ENCODE measurements around the gene MEGF8.

MEGF8 gene

DNA sequence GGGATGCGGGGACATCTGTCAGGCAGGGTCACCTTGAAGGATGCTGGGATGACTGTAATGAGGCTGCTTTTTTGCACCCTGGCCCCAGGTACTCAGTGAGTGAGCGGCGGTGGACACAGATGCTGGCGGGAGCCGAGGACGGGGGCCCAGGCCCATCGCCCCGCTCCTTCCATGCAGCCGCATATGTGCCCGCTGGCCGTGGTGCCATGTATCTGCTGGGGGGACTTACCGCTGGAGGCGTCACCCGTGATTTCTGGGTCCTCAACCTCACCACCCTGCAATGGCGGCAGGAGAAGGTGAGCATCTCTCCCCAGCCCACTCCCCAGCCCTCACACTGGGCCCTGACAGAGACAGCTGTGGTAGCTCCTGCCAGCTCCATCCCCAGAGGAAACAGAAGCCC, 31.3 kb downstream of the MEGF8 start:
- no peaks in the 10 kb centered on the region for H3K36me3 ChIP-seq (ENCODE audit: insufficient read depth, low read length)
- no peaks in the 10 kb centered on the region for H3K4me1 ChIP-seq (ENCODE audit: insufficient read depth, low read length)
- H3K9me3 ChIP-seq (ENCODE audit: control insufficient read depth, insufficient read depth, low read length), result no peaks in the 10 kb centered on the region
- no peak overlapping the region for H3K9ac ChIP-seq (ENCODE audit: low read depth, low read length)

DNA sequence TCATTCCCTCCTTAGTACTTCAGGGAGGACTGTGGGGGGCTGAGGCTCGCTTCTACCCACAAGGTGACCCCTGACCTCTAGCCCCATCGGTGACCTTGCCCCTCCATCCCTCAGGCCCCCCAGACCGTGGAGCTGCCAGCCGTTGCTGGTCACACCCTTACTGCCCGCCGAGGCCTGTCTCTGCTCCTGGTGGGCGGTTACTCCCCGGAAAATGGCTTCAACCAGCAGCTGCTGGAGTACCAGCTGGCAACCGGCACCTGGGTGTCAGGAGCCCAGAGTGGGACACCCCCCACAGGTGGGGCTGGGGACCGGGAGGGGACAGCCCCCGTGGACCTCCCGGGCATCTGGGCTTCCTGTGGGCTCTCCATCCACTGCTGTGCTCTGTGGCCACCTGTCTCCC, 31.9 kb downstream of the MEGF8 start:
- Histone ChIP-seq H3K36me3 (ENCODE audit: insufficient read depth, low read length) (no peaks in the 10 kb centered on the region), H3K9me3 (ENCODE audit: control insufficient read depth, insufficient read depth, low read length) (no peaks in the 10 kb centered on the region), H3K9ac (ENCODE audit: low read depth, low read length) (no peak overlapping the region), H3K4me1 (ENCODE audit: insufficient read depth, low read length) (no peaks in the 10 kb centered on the region)

DNA sequence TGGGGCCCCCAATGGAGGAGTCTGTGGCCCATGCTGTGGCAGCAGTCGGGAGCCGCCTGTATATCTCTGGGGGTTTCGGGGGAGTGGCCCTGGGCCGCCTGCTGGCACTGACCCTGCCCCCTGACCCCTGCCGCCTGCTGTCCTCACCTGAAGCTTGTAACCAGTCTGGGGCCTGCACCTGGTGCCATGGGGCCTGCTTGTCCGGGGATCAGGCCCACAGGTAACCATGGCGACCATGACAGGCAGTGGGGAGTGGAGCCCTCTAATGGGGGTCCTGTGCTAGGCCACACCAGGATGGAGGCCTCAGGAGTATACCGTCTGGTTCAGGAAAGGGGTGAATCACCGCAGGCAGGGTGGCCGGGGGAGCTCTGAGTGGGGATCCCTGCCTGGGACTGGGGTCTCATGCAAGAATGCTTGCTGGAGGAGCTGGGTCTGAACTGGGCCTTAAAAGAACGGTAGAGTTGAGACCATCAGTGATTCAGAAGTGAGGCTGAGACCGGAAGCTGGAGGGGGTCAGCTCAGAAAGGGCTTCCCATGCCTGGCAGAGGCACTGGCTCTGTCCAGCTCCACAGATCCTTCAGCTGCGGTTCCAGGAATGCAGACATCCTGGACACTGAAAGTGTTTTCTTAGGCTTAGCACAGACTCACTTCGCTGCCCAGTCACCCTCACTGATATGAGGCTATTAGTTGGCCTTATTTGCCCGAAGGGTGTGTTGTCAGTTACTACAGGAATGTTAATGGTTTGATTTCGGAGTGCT, 35.5 kb downstream of the MEGF8 start:
- H3K9me3 ChIP-seq (ENCODE audit: control insufficient read depth, insufficient read depth, low read length), result no peaks in the 10 kb centered on the region
- no peaks in the 10 kb centered on the region for H3K36me3 ChIP-seq (ENCODE audit: insufficient read depth, low read length)
- H3K9ac ChIP-seq (ENCODE audit: low read depth, low read length), result no peak overlapping the region
- H3K4me1 ChIP-seq (ENCODE audit: insufficient read depth, low read length), result no peaks in the 10 kb centered on the region

DNA sequence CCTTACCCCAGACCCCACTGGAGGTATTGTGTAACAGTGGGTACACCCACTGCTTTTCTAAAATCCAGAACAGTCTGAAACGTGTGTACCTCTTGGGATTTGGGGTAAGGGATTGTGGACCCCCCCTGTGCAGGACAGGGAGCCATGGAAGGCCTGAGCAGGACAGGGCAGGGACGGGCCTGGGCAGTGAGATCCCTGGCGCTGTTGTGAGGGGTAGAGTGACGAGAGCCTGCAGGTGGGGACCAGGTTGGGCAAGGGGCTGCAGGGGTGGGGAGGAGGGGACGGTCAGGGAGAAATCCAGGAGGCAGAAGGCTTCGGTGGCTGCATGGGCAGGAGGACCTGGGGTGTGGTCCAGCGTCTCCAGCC, 36.1 kb downstream of the MEGF8 start:
- Histone ChIP-seq H3K36me3 (ENCODE audit: insufficient read depth, low read length) (no peaks in the 10 kb centered on the region), H3K9ac (ENCODE audit: low read depth, low read length) (no peak overlapping the region), H3K4me1 (ENCODE audit: insufficient read depth, low read length) (no peaks in the 10 kb centered on the region), H3K9me3 (ENCODE audit: control insufficient read depth, insufficient read depth, low read length) (no peaks in the 10 kb centered on the region)

DNA sequence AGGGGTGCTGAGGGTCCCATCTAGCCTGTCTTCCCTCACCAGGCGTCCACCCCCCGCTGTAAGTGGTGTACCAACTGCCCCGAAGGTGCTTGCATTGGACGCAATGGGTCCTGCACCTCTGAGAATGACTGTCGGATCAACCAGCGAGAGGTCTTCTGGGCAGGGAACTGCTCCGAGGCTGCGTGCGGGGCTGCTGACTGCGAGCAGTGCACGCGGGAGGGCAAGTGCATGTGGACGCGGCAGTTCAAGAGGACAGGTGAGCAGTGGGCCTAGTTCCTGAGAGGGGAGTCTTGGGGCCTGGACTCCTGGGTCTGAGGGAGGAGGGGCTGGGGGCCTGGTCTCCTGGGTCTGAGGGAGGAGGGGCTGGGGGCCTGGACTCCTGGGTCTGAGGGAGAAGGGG, 36.9 kb downstream of the MEGF8 start:
- no peaks in the 10 kb centered on the region for H3K4me1 ChIP-seq (ENCODE audit: insufficient read depth, low read length)
- H3K36me3 ChIP-seq (ENCODE audit: insufficient read depth, low read length), result peaks cover 3% of the 10 kb centered on the region; the same call in 1 of the 2 replicates

DNA sequence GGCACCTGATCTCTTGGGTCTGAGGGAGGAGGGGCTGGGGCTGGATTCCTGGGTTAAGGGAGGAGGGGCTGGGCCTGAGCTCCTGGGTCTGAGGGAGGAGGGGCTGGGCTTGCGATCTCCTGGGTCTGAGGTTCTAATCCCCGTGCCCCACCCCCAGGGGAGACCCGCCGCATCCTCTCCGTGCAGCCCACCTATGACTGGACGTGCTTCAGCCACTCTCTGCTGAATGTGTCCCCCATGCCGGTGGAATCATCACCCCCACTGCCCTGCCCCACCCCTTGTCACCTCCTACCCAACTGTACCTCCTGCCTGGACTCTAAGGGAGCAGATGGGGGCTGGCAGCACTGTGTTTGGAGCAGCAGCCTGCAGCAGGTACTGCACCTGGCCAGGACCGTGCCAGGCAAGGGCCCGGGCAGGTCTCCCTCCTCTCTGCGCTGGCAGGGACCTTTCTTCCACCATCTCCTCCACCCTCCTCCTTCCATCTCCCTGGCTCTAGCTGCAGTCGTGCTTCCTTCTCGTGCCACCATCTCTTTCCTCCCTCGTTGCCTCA, 37.5 kb downstream of the MEGF8 start:
- Histone ChIP-seq H3K9me3 (ENCODE audit: control insufficient read depth, insufficient read depth, low read length) (no peaks in the 10 kb centered on the region), H3K9ac (ENCODE audit: low read depth, low read length) (no peak overlapping the region), H3K4me1 (ENCODE audit: insufficient read depth, low read length) (no peaks in the 10 kb centered on the region), H3K36me3 (ENCODE audit: insufficient read depth, low read length) (peaks cover 3% of the 10 kb centered on the region; the same call in 1 of the 2 replicates)

More for the DNA sequence above, 36.9 kb downstream of the MEGF8 start:
- no peak overlapping the region for H3K9ac ChIP-seq (ENCODE audit: low read depth, low read length)
- H3K9me3 ChIP-seq (ENCODE audit: control insufficient read depth, insufficient read depth, low read length), result no peaks in the 10 kb centered on the region

DNA sequence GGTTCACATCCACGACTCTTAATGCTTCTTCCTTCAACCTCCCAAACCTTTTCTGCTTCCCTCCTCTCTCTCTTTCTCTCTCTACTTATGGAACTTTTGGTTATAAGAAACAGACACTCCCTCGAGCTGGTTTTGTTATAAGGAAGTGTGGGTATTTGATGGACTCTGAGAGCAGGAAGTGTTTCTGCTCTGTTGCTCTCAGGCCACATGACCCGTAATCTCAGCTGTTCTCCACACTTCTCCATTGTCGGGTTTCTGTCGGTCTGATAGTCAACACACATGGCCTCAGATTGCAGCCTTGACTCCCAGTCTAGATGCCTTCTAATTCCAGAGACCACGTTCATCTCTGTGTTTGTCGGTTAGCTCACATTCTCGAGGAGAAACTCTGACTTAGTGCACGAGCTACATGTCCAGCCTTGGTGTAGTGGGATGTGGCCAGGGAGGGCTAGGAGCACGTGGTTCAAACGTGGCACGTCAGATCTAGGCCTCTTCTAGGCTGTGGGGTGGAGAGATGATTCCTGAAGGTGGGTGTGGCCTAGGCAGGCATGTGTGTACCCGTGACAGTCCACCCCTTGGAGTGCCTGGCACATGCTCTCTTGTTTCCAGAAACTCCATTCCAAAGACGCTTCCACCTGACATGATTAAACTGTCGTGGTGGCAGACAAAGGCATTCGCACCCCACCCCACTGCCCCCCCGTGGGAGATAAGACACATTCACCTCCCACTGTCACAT, 38.3 kb downstream of the MEGF8 start:
- Histone ChIP-seq H3K4me1 (ENCODE audit: insufficient read depth, low read length) (no peaks in the 10 kb centered on the region; the same call in 1 of the 2 replicates), H3K9ac (ENCODE audit: low read depth, low read length) (no peak overlapping the region), H3K36me3 (ENCODE audit: insufficient read depth, low read length) (peaks cover 3% of the 10 kb centered on the region; the same call in 1 of the 2 replicates), H3K9me3 (ENCODE audit: control insufficient read depth, insufficient read depth, low read length) (no peaks in the 10 kb centered on the region)

DNA sequence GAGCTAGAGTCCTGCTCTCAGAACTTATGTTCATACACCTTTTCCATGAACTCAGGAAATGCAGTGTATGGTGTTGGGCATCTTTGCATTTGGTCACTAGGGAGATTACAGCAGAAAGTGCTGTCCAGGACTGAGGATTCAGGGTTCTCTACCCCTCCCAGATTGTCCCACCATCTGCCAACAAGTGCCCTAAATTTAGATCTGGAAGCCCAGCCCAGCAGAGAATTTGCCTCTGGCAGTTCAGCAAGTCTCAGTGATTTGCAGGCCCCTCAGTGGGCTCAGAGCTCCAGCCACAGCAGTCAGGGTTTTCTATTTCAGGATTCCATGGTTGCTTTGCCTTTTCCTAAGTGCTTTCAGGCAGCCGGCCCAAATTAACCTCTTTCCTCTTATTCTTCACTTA, 41.2 kb downstream of the MEGF8 start:
- Histone ChIP-seq H3K36me3 (ENCODE audit: insufficient read depth, low read length) (peaks cover 3% of the 10 kb centered on the region; the same call in 1 of the 2 replicates), H3K9ac (ENCODE audit: low read depth, low read length) (no peak overlapping the region), H3K9me3 (ENCODE audit: control insufficient read depth, insufficient read depth, low read length) (no peaks in the 10 kb centered on the region), H3K4me1 (ENCODE audit: insufficient read depth, low read length) (peaks cover 19% of the 10 kb centered on the region; the same call in 1 of the 2 replicates)

DNA sequence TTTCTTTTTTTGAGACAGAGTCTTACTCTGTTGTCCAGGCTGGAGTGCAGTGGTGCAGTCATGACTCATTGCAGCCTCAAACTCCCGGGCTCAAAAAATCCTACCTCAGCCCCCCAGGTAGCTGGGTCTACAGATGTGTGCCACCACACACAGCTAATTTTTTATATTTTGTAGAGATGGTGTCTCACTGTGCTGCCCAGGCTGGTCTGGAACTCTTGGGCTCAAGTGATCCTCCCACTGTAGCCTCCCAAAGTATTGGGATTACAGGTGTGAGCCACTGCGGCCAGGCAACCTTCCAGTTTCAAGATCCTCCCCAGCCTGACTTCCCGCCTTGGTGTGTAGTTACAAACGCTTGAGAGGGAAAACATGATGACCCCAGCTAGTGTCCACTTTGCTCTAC, 42.5 kb downstream of the MEGF8 start:
- peaks cover 19% of the 10 kb centered on the region; the same call in 1 of the 2 replicates for H3K4me1 ChIP-seq (ENCODE audit: insufficient read depth, low read length)
- H3K9me3 ChIP-seq (ENCODE audit: control insufficient read depth, insufficient read depth, low read length), result no peaks in the 10 kb centered on the region
- no peak overlapping the region for H3K9ac ChIP-seq (ENCODE audit: low read depth, low read length)
- H3K36me3 ChIP-seq (ENCODE audit: insufficient read depth, low read length), result peaks cover 3% of the 10 kb centered on the region; the same call in 1 of the 2 replicates

DNA sequence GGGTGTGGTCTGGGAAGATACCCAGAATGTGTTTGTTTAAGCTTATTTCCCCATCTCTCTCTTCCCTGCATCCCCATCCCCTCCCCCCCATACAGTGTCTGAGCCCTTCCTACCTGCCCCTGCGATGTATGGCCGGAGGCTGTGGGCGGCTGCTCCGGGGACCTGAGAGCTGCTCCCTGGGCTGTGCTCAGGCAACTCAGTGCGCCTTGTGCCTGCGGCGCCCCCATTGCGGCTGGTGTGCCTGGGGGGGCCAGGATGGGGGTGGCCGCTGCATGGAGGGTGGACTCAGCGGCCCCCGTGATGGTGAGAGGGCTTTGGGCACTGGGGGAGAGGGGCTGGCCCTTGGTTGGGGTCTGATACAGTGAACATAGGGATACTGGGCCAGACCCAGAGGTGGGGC, 42.9 kb downstream of the MEGF8 start:
- H3K36me3 ChIP-seq (ENCODE audit: insufficient read depth, low read length), result peaks cover 3% of the 10 kb centered on the region; the same call in 1 of the 2 replicates
- no peak overlapping the region for H3K9ac ChIP-seq (ENCODE audit: low read depth, low read length)
- peaks cover 19% of the 10 kb centered on the region; the same call in 1 of the 2 replicates for H3K4me1 ChIP-seq (ENCODE audit: insufficient read depth, low read length)
- no peaks in the 10 kb centered on the region for H3K9me3 ChIP-seq (ENCODE audit: control insufficient read depth, insufficient read depth, low read length)

DNA sequence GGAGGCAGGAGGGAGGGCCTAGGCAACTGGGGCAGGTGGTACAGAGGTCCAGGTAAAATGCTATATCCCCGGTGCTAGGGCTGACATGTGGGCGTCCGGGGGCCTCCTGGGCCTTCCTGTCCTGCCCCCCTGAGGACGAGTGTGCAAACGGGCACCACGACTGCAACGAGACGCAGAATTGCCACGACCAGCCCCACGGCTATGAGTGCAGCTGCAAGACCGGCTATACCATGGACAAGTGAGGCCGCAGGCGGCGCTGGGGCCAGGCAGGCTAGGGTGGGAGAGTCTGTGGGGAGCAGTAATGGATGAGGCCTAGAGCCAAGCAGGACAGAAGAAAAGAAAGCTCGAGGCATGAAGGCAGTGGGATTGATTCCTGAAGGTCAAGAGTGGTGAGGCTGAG, 43.3 kb downstream of the MEGF8 start:
- Histone ChIP-seq H3K9me3 (ENCODE audit: control insufficient read depth, insufficient read depth, low read length) (no peaks in the 10 kb centered on the region), H3K36me3 (ENCODE audit: insufficient read depth, low read length) (peaks cover 6% of the 10 kb centered on the region; the same call in 1 of the 2 replicates), H3K4me1 (ENCODE audit: insufficient read depth, low read length) (peaks cover 19% of the 10 kb centered on the region; the same call in 1 of the 2 replicates), H3K9ac (ENCODE audit: low read depth, low read length) (no peak overlapping the region)

DNA sequence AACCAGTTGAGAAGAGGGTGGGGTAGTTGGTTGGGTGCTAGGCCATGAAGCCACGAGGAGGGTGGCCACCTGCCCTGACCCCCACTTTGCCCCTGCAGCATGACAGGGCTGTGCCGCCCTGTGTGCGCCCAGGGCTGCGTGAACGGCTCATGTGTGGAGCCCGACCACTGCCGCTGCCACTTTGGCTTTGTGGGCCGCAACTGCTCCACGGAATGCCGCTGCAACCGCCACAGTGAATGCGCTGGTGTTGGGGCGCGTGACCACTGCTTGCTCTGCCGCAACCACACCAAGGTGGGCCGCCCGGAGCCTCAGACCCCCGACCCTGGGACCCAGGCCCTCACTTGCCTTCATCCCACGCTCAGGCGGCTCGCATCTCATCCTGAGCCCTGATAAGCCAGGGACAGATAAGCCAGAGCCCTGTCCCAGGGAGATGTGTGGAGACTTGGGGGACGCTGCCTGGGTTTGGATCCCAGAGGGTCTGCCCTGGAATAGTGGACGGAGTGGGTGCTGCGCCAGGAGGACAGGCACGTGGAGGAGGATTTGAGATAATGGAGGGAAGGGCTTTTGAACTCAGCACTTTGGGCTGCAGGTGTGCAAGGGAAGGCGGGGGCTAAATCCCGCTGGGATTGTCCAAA, 44.1 kb downstream of the MEGF8 start:
- H3K9ac ChIP-seq (ENCODE audit: low read depth, low read length), result no peak overlapping the region
- H3K4me1 ChIP-seq (ENCODE audit: insufficient read depth, low read length), result peaks cover 19% of the 10 kb centered on the region; the same call in 1 of the 2 replicates
- H3K36me3 ChIP-seq (ENCODE audit: insufficient read depth, low read length), result peaks cover 8% of the 10 kb centered on the region
- no peaks in the 10 kb centered on the region for H3K9me3 ChIP-seq (ENCODE audit: control insufficient read depth, insufficient read depth, low read length)

DNA sequence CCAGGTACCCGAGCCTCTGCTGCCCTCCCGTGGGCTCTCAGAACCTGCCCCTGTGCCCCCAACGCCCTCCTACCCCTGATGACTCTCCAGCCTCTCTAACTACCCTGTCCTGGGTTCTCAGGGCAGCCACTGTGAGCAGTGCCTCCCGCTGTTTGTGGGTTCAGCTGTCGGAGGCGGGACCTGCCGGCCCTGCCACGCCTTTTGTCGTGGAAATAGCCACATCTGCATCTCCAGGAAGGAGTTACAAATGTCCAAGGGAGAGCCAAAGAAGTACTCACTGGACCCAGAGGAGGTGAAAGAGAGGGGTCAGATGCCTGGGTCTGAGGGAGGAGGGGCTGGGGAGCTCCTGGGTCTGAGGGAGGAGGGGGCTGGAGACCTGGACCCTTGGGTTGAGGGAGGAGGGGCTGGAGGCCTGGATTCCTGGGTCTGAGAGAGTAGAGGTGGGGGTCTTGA, 44.7 kb downstream of the MEGF8 start:
- Histone ChIP-seq H3K9me3 (ENCODE audit: control insufficient read depth, insufficient read depth, low read length) (no peaks in the 10 kb centered on the region), H3K9ac (ENCODE audit: low read depth, low read length) (no peak overlapping the region), H3K36me3 (ENCODE audit: insufficient read depth, low read length) (peaks cover 8% of the 10 kb centered on the region), H3K4me1 (ENCODE audit: insufficient read depth, low read length) (peaks cover 19% of the 10 kb centered on the region; the same call in 1 of the 2 replicates)

DNA sequence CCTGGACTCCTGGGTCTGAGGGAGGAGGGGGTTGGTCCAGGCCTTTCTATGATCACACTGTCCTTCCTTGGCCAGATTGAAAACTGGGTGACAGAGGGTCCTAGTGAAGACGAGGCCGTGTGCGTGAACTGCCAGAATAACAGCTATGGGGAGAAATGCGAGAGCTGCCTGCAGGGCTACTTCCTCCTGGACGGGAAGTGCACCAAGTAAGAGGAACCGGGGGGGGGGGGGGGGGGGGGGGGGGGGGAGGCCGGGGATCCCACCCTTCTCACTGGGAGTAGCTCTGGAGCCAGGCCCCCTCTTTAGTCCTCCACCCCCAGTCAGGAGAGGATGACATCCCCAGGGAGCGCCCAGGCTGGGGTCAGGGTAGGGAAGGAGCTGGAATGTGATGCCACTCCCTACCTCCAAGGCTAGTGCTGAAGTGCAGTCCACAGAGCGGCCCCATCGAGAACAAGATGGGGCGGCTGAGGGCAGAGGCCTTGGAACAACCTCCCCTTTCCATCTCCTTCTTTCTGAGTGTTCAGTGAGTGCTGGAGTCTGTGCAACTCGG, 45.3 kb downstream of the MEGF8 start:
- H3K36me3 ChIP-seq (ENCODE audit: insufficient read depth, low read length), result peaks cover 8% of the 10 kb centered on the region
- no peaks in the 10 kb centered on the region for H3K9me3 ChIP-seq (ENCODE audit: control insufficient read depth, insufficient read depth, low read length)
- peaks cover 19% of the 10 kb centered on the region; the same call in 1 of the 2 replicates for H3K4me1 ChIP-seq (ENCODE audit: insufficient read depth, low read length)
- H3K9ac ChIP-seq (ENCODE audit: low read depth, low read length), result no peak overlapping the region

Data from ES-I3 (cell line).